PFSK-1 (cell line): ENCODE results near the gene KRTAP24-1.

Source experiments
- POLR2AphosphoS5 ChIP-seq: IDR thresholded peaks from 2 replicates; pipeline ENCODE4 v1.6.1; 2012; ENCODE audit warnings: low read depth, mild to moderate bottlenecking, control low read depth, low read length, moderate library complexity
- TAF1 ChIP-seq: IDR thresholded peaks from 2 replicates; pipeline ENCODE4 v1.6.1; 2012; ENCODE audit warnings: low read length, control low read depth, borderline replicate concordance; ENCODE audit not compliant: insufficient read depth

DNA sequence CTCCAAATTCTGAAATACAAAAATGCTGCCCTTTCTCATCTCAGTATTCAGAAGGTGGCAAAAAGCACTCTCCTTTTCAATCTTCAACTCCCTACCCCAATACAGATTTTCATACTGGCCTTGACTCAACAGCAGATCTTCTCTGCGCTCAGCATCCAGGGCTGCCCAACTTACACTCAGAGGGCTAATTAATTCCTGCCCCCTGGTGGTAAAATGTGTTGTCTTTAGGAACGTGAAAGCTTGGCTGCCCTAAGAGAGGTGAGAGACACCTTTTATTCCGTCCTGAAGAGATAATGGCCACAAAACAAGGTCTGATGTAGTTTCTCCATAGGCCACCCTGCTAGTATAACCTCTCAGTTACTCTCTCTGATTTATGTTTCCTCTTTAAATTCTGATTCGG lies 25.0 kb downstream of the KRTAP24-1 start:
- TF ChIP-seq POLR2AphosphoS5: no peak
- no peak for TF ChIP-seq TAF1
